ENCODE data around the gene RPL10L. TPM values are rescaled to one million over a fixed set of nuclear protein-coding genes. Genes with fewer than 3 reads are reported as not detected.

RPL10L gene
- total RNA-seq, 1 experiment from 2014 or later, result not detected

DNA sequence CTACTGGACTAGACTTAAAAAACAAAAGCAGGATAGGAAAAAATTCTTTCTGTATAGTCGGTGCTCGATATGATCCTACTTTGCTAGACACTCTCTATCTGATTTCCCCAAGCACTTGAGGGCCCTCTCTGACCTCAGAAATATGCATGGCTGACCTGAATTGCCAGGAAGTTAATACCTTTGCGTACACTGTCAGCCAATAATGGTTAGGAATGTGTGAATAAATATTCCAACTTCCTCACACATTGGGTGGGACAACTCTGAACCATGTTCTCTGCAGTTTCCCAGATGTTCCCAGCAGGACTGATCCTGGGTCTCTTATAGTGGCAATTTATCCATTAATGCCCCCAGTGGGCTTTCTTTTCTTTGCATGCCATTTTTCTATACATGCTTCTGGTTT lies 20.5 kb upstream of the RPL10L start (continued):
- TF ChIP-seq ATF1 (CRISPR knock-in tag; IDR thresholded peaks at IDR 0.05), result no peak
- TF ChIP-seq, protein P1, sequence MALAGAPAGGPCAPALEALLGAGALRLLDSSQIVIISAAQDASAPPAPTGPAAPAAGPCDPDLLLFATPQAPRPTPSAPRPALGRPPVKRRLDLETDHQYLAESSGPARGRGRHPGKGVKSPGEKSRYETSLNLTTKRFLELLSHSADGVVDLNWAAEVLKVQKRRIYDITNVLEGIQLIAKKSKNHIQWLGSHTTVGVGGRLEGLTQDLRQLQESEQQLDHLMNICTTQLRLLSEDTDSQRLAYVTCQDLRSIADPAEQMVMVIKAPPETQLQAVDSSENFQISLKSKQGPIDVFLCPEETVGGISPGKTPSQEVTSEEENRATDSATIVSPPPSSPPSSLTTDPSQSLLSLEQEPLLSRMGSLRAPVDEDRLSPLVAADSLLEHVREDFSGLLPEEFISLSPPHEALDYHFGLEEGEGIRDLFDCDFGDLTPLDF (CRISPR knock-in tag; IDR thresholded peaks at IDR 0.05), result no peak
- no peak for TF ChIP-seq OVOL2 (CRISPR knock-in tag; IDR thresholded peaks at IDR 0.05; ENCODE audit: borderline replicate concordance)
- TF ChIP-seq, protein P2, sequence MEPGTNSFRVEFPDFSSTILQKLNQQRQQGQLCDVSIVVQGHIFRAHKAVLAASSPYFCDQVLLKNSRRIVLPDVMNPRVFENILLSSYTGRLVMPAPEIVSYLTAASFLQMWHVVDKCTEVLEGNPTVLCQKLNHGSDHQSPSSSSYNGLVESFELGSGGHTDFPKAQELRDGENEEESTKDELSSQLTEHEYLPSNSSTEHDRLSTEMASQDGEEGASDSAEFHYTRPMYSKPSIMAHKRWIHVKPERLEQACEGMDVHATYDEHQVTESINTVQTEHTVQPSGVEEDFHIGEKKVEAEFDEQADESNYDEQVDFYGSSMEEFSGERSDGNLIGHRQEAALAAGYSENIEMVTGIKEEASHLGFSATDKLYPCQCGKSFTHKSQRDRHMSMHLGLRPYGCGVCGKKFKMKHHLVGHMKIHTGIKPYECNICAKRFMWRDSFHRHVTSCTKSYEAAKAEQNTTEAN (CRISPR knock-in tag; IDR thresholded peaks at IDR 0.05), result no peak

DNA sequence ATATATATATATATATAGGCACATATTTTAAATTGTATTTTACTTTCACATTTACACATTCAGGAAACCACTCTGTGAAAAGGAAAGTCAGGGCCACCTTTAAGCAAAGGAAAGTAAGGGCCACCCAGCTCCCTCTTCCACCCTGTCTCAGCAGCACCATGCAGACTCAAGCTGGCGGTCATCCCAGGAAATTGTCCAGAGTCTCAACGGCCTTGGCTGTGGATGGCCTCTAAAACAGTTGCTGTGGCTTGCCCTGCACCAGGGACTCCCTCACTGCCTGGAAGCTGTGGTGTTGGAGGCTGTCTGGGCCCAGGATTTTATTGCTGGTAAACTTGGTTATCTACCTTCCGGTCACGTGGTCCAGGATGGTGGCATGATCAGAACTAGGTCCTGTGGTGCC lies 11.8 kb upstream of the RPL10L start:
- Mint-ChIP-seq H3K9me3 (peaks cover 32% of the 10 kb centered on the region), H3K27ac (no peak overlapping the region), H3K27me3 (ENCODE audit: low read depth) (no peaks in the 10 kb centered on the region), H3K4me1 (no peaks in the 10 kb centered on the region), H3K36me3 (peaks cover 24% of the 10 kb centered on the region), H3K4me3 (no peak overlapping the region)
- ATAC-seq (no peak), DNase-seq (ENCODE audit: low spot score) (no peak)
- ChIA-PET CTCF (no interaction called here), POLR2A (no interaction called here)
- no peak for TF ChIP-seq JUN (CRISPR knock-in tag; IDR thresholded peaks at IDR 0.05)
- TF ChIP-seq, protein P3, sequence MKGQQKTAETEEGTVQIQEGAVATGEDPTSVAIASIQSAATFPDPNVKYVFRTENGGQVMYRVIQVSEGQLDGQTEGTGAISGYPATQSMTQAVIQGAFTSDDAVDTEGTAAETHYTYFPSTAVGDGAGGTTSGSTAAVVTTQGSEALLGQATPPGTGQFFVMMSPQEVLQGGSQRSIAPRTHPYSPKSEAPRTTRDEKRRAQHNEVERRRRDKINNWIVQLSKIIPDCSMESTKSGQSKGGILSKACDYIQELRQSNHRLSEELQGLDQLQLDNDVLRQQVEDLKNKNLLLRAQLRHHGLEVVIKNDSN (CRISPR knock-in tag; IDR thresholded peaks at IDR 0.05), result no peak
- TF ChIP-seq, protein P1 (CRISPR knock-in tag; IDR thresholded peaks at IDR 0.05), result no peak
- TF ChIP-seq, protein P4, sequence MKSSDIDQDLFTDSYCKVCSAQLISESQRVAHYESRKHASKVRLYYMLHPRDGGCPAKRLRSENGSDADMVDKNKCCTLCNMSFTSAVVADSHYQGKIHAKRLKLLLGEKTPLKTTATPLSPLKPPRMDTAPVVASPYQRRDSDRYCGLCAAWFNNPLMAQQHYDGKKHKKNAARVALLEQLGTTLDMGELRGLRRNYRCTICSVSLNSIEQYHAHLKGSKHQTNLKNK (CRISPR knock-in tag; IDR thresholded peaks at IDR 0.05), result no peak
- no peak for TF ChIP-seq SMAD3 (CRISPR knock-in tag; IDR thresholded peaks at IDR 0.05; ENCODE audit: borderline replicate concordance)
- no peak for TF ChIP-seq ZNF138 (CRISPR knock-in tag; conservative IDR thresholded peaks at IDR 0.05)
- TF ChIP-seq RELA (CRISPR knock-in tag; IDR thresholded peaks at IDR 0.05; ENCODE audit: borderline replicate concordance), result no peak
- no peak for TF ChIP-seq MXD4 (CRISPR knock-in tag; IDR thresholded peaks at IDR 0.05; ENCODE audit: borderline replicate concordance)
- TF ChIP-seq, protein P2 (CRISPR knock-in tag; IDR thresholded peaks at IDR 0.05), result no peak
- no peak for TF ChIP-seq TEAD4 (CRISPR knock-in tag; IDR thresholded peaks at IDR 0.05)
- TF ChIP-seq GRHL2 (CRISPR knock-in tag; IDR thresholded peaks at IDR 0.05; ENCODE audit: insufficient replicate concordance, severe bottlenecking), result no peak
- no peak for TF ChIP-seq EMX1 (CRISPR knock-in tag; IDR thresholded peaks at IDR 0.05)
- TF ChIP-seq ZNF232 (CRISPR knock-in tag; IDR thresholded peaks at IDR 0.05), result no peak
- TF ChIP-seq TP53 (CRISPR knock-in tag; IDR thresholded peaks at IDR 0.05), result no peak
- no peak for TF ChIP-seq NFYB (CRISPR knock-in tag; conservative IDR thresholded peaks at IDR 0.05; ENCODE audit: low read depth)

DNA sequence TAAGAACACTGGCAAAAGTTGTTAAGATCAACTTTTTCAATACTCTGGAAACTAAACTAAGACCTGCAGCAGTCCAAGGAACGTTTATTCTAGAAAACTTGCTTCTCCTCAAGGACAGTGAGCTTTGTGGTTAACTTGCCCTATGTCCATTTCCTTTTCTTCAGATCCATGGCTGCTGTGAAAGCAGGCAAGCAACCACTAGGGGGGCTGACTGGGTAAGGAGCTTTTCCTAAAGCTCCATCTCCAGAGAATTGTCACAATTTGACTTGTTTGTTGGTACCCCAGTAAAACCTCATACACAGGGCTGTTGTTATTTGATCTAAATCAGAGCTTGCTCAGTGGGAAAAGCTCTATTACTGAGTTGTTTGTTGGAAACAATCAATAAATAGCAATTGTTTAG lies 10.1 kb upstream of the RPL10L start:
- POLR2A ChIA-PET, result no interaction called here
- Mint-ChIP-seq H3K27ac (no peak overlapping the region), H3K9me3 (peaks cover 40% of the 10 kb centered on the region), H3K27me3 (ENCODE audit: low read depth) (no peaks in the 10 kb centered on the region), H3K4me3 (no peak overlapping the region), H3K36me3 (peaks cover 24% of the 10 kb centered on the region), H3K4me1 (no peaks in the 10 kb centered on the region)
- CTCF ChIA-PET, result interaction anchor here (0.9 to 1.7 kb wide), 6 partner anchors 9 to 207 kb away, joined by 3 to 12 read pairs (median 3); partner anchors contain the start of gene RPL10L
- ATAC-seq (peak; percentile 51), DNase-seq (ENCODE audit: low spot score) (peak; percentile 23)
- TF ChIP-seq ELF4 (CRISPR knock-in tag; IDR thresholded peaks at IDR 0.05; ENCODE audit: low read depth), result no peak
- TF ChIP-seq, protein P3 (CRISPR knock-in tag; IDR thresholded peaks at IDR 0.05), result no peak
- no peak for TF ChIP-seq ZNF396 (CRISPR knock-in tag; IDR thresholded peaks at IDR 0.05; ENCODE audit: borderline replicate concordance)
- TF ChIP-seq, protein P5, sequence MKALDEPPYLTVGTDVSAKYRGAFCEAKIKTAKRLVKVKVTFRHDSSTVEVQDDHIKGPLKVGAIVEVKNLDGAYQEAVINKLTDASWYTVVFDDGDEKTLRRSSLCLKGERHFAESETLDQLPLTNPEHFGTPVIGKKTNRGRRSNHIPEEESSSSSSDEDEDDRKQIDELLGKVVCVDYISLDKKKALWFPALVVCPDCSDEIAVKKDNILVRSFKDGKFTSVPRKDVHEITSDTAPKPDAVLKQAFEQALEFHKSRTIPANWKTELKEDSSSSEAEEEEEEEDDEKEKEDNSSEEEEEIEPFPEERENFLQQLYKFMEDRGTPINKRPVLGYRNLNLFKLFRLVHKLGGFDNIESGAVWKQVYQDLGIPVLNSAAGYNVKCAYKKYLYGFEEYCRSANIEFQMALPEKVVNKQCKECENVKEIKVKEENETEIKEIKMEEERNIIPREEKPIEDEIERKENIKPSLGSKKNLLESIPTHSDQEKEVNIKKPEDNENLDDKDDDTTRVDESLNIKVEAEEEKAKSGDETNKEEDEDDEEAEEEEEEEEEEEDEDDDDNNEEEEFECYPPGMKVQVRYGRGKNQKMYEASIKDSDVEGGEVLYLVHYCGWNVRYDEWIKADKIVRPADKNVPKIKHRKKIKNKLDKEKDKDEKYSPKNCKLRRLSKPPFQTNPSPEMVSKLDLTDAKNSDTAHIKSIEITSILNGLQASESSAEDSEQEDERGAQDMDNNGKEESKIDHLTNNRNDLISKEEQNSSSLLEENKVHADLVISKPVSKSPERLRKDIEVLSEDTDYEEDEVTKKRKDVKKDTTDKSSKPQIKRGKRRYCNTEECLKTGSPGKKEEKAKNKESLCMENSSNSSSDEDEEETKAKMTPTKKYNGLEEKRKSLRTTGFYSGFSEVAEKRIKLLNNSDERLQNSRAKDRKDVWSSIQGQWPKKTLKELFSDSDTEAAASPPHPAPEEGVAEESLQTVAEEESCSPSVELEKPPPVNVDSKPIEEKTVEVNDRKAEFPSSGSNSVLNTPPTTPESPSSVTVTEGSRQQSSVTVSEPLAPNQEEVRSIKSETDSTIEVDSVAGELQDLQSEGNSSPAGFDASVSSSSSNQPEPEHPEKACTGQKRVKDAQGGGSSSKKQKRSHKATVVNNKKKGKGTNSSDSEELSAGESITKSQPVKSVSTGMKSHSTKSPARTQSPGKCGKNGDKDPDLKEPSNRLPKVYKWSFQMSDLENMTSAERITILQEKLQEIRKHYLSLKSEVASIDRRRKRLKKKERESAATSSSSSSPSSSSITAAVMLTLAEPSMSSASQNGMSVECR (CRISPR knock-in tag; IDR thresholded peaks at IDR 0.05; ENCODE audit: borderline replicate concordance), result no peak
- no peak for TF ChIP-seq ZNF423 (CRISPR knock-in tag; IDR thresholded peaks at IDR 0.05)

Measured in WTC11 (cell line).